HUDEP-2 (cell line): ENCODE results near the gene KIAA0319L.
"Not testable (repeated sequence)": the region's sequence is repeated elsewhere in the genome, so short reads cannot be mapped to it uniquely, and the experiment has no call there.

Experiments
- DNase-seq, 76 experiments: peaks; one replicate each; lab custom pipeline; 2025; ENCODE audit not compliant: unreplicated experiment in 76 of 76; lab: John Stamatoyannopoulos, UW

The KIAA0319L gene

DNA sequence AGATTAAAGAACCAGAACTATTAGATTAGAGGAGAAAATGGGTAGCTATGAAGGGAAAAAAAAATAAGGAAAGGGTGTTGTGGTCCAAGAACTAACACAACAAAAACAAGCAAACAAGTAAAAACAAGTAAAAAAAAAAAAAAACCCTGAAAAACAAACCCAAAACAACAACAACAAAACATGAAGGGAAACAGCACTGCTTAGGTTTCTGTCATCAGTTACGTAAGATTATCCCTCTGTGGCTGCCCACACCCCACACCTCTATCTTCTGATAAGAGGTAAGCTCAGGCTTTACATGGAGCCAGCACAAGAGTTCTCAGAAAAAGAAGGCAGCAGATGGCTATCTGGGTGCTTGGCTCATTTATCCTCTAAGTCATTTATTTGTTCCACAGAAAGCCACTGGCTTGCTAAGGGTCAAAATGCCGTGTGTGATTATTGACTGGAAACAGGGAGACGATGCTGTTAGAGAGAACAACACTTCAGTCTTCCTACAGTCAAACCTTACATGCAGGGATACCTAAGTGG, 57.5 kb downstream of the KIAA0319L start:
- peak in 72 of 76 experiments; percentile 21 to 94 (median 66) for DNase-seq

- peak in 1 of 76 experiments; percentile 14 for DNase-seq
Measured at GRCh38 chr1:35499231-35499630, 58.0 kb downstream of the KIAA0319L start.

GRCh38 chr1:35497571-35497970, 59.6 kb downstream of the KIAA0319L start:
- no peak for DNase-seq

DNA sequence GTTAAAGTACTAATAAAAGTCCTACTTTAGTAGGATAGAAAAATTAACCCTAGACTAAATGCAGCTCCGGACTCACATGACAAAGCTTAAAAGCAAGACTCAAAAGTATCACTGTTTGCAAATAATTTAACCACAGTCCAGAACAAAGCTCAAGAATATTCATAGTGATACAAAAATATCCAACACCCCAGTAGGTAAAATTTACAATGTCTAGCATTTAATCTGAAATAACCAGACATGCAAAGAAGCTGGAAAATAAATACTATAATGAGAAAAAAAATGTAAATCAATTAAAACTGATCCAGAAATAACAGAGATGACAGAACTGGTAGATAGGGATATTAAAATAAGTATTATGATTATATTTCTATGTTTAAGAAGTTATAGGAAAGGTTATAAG, 67.0 kb downstream of the KIAA0319L start:
- DNase-seq, result no peak

DNA sequence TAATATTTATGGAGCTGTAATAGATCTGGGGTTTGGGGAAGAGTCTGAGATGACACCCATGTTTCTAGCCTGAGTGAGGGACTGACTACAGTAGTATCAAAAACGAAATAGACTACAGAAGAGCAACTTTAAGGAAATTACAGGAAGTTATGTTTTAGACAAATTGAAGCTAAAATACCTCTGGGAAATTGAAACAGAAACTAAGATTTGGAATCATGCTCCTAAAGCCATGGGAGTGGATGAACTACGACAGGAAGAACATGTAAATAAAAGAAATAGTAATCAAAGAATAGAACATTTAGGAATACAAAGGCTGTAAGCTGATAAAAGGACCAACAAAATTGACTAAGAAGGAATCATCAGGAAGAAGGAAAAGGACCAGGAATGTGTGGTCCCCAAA, 68.9 kb downstream of the KIAA0319L start:
- DNase-seq, result no peak

DNA sequence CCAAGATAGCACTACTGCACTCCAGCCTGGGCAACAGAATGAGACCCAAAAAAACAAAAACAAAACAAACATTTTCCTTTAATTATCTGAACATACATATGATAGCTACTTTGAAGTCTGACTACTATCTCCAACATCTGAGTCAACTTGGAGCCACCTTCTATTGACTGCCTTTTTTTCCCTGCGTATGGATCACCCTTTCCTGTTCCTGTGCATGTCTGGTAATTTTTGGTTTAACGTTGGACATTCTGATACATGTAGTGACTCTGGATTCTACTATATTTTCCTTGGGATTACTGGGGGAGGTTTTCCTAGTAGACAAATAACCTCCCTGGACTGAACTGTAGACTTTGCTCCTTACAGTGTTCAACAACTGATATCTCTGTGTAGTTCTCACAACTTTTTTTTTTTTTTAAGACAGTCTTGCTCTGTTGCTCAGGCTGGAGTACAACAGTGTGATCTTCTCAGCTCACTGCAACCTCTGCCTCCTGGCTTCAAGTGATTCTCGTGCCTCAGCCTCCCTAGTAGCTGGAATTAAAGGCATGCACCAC, 70.3 kb downstream of the KIAA0319L start:
- no peak for DNase-seq

DNA sequence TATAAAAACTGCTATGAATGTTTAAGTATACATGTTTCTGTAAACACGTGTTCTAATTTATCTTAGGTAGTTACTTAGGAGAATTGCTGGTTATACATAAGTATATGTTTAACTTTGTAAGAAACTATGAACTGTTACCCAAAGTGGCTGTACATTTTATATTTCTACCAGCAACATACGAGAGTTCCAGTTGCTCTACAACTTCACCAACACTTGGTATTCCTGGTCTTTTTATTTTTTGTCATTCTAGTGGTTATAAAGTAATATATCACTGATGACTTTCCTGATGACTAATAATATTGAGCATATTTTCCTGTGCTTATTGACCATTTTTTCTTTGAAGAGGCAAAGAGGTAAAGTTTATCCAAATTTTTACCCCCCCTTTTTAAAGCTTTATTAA, 76.0 kb downstream of the KIAA0319L start:
- DNase-seq, result no peak

GRCh38 chr1:35477870-35478269, 79.3 kb downstream of the KIAA0319L start:
- DNase-seq, result no peak

DNA sequence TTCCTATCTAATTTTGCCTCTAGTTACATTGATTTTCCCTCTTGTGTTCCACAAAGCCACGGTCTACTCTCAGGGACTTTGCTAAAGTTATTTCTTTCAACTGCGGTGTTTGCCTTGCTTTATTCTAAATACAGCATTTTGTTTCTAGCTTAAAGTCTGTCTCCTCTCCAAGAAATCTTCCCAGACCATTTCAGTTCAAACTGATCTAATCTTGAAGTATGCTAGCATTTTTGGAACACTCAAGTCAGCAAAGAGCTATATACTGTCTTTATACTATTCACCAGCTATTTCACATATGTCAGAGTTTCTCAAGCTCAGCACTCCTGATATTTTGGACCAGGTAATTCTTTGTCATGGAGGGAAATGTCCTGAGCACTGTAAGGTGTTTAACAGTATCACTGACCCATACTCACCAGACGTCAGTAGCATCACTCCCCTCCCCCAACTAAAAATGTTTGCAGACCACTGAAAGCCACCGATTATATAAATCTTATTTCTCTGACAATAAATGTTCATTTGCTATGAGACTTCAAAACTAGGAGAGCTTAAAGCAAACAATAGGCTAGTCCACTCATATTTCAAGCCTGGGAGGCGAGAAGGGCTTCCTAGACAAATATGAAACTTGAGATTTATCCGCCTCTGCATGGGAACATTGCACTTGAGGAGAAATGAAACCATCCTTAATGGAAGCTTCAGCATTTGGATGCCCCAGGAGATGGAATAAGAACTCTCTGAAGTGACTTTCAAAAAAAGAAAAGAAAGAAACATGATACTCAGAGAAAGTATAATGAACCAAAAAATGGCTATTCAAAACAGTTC, 81.1 kb downstream of the KIAA0319L start:
- no peak for DNase-seq

- DNase-seq, result no peak
Measured at GRCh38 chr1:35475356-35475755, 81.8 kb downstream of the KIAA0319L start.

DNA sequence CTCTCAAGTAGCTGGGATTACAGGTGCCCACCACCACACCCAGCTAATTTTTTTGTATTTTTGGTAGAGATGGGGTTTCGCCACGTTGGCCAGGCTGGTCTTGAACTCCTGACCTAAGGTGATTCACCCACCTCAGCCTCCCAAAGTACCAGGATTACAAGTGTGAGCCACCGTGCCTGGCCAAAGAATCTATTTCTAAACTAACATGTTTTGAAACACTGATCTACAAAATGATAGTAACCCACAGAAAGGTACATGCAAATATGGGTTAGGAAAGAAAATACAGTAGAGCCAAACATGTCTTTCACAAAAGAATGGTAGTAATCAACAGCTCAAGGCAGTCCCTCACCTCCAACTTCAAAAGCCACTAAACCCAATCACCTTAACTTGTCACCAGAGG, 84.0 kb downstream of the KIAA0319L start:
- DNase-seq, result not testable (repeated sequence)

DNA sequence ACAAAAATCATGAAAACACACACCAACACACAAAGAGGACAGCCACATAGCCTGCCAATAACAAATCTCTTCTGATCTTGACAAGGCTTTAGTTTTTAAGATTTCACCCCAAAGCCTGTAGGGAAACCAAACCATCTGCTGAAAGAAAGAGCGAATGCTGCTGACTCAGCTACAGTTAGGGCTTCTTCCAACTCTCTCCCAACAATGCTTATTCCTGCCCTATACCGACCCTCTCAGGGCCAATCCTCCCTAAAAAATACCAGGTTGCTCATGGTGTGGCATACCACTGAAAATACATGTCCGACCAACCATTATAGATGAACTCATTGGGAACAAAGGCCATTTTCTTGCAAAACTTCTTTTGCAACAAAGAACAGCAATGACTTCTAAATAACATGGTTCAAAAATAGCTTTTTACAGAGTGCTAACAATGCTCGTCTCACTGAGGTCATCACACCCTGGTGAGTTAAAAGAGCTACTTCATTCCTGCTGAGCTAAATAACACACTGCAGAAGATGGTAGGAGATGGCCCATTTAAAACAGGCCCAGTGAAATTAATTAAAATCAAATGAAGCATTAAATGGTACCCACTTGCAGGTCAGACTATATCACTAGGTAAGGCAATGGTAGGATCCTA, 86.1 kb downstream of the KIAA0319L start:
- DNase-seq, result no peak

DNA sequence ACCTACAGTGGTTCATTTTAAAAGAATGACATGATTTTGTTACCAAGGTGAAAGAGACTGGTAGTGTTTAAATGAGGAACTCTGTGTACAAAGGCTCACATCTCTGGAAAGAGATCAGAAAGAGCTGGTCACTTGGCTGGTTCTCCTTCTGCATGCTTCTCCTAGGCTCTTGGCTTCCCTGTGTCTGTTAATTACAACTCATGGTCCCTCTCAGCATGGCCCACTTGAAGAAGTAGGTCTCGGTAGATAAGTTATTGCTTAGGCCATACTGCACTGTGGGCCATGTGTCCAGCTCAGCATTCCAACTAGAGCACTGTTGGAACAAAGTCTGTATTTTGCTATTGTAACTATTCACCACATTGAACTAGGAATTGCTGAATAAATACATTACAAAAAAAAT, 91.1 kb downstream of the KIAA0319L start:
- no peak for DNase-seq

DNA sequence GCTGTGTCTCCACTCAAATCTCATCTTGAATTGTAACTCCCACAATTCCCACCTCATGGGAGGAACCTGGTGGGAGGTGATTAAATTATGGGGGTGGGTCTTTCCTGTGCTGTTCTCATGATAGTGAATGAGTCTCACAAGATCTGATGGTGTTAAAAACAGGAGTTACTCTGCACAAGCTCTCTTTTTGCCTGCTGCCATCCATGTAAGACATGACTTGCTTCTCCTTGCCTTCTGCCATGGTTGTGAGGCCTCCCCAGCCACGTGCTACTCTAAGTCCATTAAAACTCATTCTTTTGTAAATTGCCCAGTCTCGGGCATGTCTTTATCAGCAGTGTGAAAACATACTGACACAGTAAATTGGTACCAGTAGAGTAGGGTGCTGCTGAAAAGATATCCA, 93.5 kb downstream of the KIAA0319L start:
- not testable (repeated sequence) for DNase-seq

GRCh38 chr1:35463232-35463631, 94.0 kb downstream of the KIAA0319L start:
- DNase-seq, result no peak

DNA sequence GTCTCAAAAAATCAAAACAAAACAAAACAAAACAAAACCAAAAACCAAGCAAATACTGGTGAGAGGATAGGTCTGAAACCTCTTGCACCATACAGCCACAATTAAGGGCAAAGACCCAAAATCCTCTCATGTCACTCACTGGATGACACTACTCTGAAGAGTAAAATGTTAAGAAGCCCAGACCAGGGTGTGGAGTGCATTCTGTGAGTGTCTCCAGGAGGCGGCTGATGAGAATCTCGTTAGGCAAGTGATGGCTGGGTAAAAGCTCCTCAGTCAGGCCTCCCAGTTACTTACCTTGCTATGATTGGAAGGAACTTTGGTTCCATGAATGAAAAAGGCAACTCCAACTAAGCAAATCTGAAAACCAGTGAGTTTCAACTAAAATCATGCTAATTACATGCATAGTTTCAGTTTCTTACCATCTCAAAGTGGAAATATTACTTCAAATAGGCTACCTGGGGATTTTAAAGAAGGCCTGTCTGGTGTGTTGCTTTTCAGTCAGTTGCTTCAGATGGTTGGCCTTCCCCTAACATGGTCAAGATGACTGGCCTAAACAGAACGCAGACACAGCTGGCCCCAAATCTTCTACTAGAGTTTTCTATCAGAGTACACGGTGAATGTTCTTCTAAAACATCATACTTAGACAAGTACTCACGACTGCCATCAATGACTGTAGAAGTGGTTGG, 95.1 kb downstream of the KIAA0319L start:
- DNase-seq, result no peak

- DNase-seq, result no peak
Measured at GRCh38 chr1:35460796-35461195, 96.4 kb downstream of the KIAA0319L start.

DNA sequence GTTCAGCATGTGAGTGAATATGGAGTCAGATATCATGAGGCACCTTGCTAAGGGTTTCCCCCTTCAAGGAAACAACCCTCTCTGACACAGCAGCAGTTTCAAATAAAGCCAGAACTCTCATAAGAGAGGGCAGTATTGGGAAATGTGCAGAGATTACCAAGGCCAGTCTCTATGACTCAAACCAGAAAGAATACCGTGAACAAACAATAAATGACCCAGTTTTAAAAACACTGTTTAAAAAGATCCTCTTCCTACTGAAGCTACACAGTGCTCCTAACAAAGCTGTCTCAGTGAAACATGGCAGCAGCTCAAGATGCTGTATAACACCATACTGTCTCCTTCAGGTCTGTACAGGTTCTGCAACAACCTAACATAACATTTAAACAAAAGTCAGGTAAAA, 102.6 kb downstream of the KIAA0319L start:
- no peak for DNase-seq

- DNase-seq, result no peak
Measured at GRCh38 chr1:35454176-35454575, 103.0 kb downstream of the KIAA0319L start.

- DNase-seq, result no peak
Measured at GRCh38 chr1:35453031-35453430, 104.2 kb downstream of the KIAA0319L start.
